ENCODE measurements around the gene ARHGAP12.
"Not testable (repeated sequence)": the region's sequence is repeated elsewhere in the genome, so short reads cannot be mapped to it uniquely, and the experiment has no call there.

Gene ARHGAP12

DNA sequence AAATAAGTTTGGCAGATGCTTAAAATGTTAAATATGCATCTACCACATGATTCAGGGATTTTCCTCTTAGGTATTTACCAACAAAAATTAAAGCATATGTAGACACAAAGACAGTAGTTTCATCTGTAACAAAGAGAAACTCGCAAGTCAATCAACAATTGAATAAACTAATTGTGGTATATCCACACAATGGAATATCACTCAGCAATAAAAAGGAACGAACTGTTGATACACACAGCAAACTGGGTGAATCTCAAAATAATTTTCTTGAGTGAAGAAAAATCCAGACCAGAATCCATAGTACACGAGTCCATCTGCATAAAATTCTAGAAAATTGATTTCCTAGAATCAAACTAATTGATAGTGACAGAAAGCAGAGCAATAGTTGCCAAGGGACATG is 5.2 kb downstream of the ARHGAP12 start:
- DNase-seq: no peak

DNA sequence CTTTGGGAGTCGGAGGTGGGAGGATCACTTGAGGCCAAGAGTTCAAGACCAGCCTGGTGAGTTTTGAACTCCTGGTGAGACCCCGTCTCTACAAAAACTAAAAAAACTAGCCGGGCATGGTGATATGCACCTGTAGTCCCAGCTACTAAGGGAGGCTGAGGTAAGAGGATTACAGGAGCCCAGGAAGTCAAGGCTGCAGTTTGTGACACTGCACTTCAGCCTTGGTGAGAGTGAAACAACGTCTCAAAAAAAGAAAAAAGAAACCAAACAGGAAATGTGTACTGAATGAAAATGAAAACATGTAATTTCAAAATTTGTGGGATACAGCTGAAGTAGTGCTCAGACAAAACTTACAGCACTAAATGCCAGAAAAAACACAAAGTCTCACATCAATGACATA is 7.6 kb downstream of the ARHGAP12 start:
- no peak for DNase-seq

DNA sequence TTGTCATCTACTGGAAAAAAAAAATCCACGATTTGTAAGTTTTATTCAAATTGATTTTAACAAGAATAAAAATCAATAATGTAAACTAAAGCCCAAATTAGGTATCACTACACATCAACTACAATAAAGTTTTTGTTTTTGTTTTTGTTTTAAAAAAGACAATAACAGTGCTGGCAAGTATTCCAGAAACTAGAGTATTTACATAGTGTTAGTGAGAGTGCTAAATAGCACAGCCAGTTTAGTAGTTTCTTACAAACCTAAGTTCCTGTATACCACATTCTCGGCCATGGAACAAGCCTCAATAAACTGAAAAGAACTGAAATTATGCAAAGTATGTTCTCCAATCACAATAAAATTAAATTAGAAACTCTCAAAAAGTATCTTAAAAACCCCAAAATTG is 8.1 kb downstream of the ARHGAP12 start:
- no peak for DNase-seq

DNA sequence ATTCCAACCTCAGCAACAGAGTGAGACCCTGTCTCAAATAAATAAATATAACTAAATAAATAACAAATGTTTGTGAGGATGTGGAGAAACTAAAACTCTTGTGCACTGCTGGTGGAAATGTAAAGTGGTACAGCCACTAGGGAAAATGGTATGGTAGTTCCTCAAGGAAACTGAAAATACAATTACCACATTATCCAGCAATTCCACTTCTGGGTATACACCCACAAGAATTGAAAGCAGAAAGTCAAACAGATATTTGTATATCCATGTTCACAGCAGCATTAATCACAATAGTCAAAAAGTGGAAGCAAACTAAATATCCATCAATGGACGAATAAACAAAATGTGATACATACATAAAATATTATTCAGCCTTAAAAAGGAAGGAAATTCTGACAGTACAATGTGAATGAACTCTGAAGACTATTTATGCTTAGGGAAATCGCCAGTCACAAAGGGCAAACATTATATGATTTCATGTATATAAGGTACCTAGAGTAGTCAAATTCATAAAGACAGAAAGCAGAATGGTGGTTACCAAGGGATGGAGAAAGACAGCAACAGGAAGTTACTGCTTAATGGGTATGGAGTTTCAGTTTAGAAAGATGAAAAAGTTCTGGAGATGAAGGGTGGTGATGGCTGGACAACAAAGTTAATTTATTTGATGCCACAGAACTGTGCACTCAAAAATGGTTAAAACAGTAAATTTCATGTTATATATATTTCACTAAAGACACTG is 9.8 kb downstream of the ARHGAP12 start:
- no peak for DNase-seq

DNA sequence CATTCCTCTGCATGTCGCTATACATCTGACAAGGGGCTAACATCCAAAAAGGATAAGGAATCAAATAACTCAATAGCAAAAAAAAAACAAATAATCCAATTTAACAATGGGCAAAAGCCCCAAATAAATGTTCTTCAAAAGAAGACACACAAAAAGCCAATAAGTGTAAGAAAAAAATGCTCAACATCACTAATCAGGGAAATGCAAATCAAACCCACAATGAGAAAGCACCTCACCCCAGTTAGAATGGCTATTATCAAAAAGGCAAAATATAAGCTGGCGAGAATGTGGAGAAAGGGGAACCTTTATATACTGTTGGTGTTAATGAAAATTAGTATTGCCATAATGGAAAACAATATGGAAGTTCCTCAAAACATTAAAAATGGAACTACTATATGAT is 14.3 kb downstream of the ARHGAP12 start:
- no peak for DNase-seq

DNA sequence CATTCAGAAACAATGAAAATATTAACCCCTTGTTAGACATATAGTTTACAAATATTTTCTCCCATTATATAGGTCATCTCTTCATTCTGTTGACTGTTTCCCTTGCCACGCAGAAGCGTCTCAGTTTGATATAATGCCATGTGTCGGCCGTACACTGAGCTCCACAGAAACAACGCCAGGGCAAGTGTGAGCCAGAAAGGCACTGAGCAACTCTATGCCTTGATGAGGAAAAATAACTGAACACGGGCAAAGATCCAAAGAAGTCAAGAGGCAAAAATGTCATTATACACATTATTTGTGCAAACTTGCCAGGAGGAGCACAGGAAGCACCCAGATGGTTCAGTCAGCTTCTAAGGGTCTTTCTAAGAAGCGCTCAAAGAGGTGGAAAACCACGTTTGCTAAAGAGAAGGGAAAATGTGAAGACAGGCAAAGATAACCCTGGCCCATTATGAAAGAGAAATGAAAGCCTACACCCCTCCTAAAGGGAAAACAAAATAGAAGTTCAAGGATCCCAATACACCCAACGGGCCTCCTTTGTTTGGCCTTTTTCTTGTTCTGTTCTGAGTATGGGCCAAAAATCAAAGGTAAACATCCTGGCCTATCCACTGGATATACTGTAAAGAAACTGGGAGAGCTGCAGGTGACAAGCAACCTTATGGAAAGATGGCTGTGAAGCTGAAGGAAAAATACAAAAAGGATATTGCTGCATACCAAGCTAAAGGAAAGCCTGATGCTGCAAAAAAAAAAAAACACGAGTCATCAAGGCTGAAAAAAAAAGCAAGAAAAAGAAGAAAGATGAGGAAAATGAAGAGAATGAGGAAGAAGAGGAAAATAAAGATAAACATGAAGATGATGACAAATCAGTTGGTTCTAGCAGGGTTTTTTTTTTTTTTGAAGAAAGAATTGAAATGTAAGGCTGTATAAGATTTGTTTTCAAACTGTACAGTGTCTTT is 15.5 kb downstream of the ARHGAP12 start:
- no peak for DNase-seq

DNA sequence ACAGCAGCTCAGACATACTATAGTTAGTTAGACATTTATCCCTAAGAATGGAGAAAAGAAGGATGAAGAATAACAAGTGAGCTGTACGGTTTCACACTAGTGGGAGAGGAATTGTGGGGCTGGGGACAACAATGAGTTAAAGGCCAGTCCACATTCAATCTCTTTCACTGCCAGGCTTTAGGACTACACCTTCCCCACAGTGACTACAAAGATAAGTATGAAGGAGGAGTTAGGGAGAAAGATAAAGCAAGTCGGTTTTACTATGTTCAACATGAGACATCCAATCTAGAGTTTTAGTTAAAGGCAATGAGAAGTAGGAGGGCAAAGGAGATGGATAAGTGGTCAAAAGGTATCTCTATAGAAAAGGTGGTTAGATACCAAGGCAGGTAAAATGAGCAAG is 16.3 kb downstream of the ARHGAP12 start:
- DNase-seq: no peak

DNA sequence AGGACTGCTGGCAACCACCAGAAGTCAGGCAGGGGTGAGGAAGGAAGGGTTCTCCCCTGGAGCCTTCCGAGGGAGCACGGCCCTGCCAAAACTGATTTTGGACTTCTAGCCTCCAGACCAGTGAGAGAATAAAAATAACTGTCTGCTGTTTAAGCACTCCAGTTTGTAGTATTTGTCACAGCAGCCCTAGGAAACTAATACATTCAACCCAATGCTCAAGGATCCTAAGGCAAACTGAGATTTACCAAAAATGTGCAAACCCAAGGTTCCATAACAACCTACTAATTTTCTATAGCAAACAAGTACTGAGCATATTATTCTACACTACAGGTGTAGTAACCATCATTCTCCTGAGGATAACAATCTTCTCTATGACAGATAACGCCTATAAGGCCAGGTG is 18.6 kb downstream of the ARHGAP12 start:
- no peak for DNase-seq

DNA sequence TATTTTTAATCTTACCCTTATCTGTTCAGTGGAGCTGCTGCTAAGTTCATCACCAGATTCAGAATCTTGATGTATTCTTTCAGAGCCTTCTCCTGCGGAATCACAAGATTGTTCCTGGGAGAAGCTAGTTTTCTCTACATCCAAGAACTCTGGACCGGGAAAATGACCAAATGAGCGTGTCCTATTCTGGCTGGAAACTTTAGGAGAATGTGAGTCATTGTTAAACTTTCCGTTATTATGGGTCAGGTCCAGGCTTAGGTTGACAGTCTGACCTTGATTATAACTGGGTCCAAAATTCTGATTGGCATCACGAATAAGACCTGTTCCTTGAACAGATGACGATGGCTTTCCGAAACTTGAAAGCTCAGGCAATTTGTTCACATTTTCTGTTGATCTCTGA is 20.5 kb downstream of the ARHGAP12 start:
- no peak for DNase-seq

DNA sequence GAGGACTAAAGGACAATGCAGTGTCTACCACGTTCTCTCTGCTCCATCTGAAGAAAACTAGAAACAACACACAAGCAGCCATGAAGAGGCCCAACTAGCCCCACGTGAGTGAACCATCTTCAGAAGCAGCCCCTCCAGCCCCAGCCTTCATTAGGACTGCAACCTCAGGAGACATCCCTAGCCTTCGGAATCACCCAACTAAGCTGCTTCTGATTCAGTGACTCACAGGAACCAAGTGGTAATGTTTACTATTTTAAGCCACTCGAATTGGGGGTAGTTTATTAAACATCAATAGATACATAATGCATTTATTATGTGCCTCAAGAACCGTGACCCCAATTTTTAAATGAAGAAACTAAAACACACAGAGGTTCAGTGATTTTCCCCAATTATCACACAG is 22.6 kb downstream of the ARHGAP12 start:
- no peak for DNase-seq

DNA sequence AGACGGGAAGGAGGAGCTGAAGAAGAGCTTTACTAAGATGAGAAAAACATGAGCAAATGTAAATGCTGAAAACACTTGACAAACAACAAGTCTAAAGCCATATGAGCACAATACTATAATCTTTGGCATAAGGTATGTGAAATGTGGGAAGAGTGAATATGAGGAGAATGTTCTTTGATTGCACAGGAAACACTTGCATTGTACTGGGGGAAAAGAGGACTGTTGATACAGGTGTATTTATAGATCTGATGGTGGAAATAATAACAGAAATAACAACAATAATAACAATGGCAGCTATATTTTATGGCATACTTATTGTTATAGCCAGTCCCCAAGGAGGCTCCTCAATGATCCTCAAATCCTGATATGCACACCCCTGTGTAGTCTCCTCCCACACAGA is 23.0 kb downstream of the ARHGAP12 start:
- no peak for DNase-seq

DNA sequence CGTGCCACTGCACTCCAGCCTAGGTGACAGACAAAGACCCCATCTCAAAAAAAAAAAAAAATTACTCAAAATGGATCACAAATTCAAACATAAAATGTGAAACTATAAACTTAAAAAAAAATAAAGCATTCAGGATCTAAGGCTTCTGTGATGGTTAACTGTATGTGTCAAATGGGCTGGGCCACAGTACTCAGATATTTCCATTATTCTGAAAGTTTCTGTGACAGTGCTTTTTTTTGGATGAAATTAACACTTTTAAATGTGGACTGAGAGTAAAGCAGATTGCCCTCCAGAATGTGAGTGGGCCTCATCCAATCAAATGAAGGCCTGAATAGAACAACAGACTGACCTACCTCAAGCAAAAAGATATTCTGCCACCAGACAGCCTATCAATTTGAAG is 26.0 kb downstream of the ARHGAP12 start:
- no peak for DNase-seq

DNA sequence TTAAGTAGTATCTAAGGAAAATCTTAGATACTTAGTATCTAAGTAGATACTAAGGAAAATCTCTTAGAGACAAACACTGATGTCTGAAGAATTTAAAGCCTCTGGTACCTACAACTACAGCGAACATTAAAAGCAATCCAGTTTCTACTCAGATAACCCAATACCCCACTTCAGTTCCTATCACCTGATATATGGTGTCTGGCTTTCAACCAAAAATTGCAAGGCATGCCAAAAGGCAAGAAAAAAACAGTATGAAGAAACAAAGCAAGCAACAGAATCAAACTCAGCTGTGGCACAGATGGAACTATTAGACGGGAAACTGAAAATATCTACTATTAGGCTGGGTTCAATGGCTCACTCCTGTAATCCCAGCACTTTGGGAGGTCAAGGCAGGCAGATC is 31.1 kb downstream of the ARHGAP12 start:
- DNase-seq: no peak

DNA sequence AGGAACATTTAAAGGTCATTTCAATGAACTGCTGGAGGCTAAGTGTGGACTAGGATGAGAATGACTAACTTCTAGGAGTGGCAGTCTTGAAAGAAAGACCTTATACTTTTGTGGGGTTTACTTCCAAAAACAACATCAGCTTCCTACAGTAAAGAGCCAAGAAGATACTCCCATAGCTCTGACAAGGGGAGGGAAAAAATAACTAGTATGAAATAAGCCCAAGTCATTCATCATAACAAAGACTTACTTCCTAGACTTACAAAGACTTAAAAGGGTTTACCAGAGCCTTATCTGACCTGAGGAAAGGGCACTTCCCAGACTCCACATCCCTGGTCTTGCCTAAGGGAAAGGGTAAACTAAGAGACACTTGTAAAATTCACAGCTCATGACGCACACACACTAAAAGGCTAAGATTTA is 31.7 kb downstream of the ARHGAP12 start:
- no peak for DNase-seq

DNA sequence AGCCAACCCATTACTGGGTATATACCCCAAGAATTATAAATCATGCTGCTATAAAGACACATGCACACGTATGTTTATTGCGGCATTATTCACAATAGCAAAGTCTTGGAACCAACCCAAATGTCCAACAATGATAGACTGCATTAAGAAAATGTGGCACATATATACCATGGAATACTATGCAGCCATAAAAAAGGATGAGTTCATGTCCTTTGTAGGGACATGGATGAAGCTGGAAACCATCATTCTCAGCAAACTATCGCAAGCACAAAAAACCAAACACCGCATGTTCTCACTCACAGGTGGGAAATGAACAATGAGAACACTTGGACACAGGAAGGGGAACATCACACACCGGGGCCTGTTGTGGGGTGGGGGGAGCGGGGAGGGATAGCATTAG is 32.9 kb downstream of the ARHGAP12 start:
- not testable (repeated sequence) for DNase-seq

DNA sequence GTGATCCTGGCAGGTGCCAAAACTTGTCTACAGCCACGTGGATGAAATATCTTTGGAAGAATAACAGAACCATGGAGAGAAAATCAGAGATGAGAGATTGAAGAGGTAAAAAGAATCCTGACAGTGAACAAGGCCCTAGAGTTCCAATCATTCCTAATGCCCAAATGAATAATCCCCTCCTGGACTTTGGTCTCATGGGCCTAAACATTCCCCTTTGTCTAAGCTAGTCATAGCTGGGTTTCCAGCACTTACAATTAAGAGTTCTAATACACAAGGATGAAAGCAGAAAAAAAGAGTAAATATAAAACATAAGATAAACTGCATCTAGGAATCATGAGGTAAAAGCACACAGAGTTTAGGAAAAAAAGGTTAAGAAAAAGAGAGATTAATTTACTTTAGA is 40.2 kb downstream of the ARHGAP12 start:
- DNase-seq: no peak

DNA sequence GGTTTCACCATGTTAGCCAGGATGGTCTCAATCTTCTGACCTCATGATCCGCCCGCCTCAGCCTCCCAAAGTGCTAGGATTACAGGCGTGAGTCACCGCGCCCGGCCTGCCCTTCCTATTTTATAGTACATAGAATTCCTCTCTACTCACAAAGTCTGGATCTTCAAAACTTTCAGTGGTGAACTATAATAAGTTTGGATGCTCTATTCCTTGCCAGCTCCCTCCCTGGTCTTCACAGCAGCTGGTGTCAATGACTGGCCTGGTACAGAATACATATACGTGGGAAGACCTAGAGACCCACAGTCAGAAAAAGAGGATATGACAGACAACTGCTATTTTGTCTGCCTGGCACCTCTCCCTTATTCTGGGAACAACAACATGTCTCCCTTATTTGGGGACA is 40.8 kb downstream of the ARHGAP12 start:
- no peak for DNase-seq

DNA sequence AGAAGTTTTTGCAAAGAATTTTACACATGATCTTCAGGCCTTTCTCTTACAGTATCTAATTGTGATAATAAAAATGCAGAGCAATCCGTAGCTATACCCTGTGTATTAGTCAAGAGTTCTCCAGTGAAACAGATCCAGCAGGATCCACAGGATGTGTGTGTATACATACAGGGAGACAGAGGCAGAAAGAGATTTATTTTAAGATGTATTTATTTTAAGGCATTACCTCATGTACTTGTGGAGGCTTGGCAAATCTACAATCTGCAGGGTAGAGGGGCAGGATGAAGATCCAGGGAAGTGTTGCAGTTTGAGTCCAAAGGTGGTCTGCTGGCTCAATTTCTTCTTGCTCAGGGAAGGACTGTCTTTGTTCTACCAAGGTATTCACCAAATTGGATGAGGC is 41.7 kb downstream of the ARHGAP12 start:
- DNase-seq: no peak

DNA sequence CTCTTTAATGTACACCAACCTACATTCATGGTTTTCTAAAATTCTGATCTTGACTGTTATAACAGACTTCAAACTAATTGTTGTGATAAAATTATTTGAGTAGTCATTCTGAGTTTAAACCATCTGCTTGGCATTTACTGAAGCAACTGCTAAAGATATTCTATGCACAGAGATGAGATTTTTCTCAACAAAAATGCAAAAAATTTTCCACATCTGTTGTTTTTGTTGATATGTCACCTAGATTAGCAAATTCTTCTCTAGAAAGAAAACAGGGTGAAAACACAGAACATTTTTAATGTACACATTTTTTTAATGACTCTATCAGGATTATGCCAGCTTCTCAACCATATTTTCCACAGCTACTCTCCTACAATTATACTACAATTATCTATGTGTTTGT is 42.7 kb downstream of the ARHGAP12 start:
- DNase-seq: no peak

DNA sequence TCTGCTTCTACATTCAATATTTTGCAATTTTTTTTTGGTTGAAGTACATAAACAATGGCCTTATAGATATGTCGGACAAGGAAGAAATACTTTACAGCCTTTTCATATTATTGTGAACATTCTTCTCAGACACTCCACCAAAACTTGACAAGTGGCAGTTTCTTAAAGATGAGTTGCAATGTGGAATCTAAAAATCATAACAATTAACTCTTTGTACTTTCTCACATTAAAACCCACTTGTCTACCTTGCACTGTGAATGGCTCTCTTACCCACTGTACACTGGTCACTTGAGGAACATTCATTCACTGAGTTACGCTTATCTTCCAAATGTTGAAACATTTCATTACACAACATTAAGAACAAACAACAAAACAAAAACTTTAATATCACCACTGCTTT is 44.2 kb downstream of the ARHGAP12 start:
- no peak for DNase-seq

DNA sequence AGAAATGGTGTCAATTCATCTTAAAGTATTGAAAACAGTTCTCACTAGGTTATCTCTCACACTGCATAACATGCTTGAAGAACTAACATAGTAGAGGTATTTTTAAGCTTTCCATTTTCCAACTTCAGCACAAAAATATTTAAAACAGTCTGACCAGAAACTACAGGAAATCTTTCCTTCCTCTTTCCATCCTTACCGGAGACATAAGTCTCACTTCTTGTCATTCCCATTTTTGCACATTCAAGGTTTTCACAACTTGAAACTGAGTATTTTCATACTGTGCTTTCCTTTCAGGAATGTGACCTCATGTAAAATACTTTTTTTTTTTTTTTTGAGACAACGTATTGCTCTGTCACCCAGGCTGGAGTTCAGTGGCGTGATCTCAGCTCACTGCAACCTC is 45.2 kb downstream of the ARHGAP12 start:
- DNase-seq: no peak

DNA sequence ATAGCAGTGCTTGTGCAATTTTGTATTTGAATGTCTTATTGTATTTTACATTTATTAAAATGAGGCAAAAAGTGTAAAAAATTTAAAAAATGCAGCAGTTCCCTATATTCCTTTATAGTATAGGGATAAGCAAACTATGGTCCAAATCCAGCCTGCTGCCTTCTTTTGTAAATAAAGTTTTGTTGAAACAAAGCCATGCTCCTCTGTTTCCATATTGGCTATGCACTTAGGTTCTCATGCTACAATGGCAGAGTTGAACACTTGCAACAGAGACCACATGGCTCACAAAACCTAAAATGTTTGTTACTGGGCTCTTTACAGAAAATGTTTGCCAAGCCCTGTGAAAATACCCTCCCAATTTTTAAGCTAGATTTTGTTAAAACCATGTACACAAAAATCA is 50.1 kb downstream of the ARHGAP12 start:
- DNase-seq: no peak

DNA sequence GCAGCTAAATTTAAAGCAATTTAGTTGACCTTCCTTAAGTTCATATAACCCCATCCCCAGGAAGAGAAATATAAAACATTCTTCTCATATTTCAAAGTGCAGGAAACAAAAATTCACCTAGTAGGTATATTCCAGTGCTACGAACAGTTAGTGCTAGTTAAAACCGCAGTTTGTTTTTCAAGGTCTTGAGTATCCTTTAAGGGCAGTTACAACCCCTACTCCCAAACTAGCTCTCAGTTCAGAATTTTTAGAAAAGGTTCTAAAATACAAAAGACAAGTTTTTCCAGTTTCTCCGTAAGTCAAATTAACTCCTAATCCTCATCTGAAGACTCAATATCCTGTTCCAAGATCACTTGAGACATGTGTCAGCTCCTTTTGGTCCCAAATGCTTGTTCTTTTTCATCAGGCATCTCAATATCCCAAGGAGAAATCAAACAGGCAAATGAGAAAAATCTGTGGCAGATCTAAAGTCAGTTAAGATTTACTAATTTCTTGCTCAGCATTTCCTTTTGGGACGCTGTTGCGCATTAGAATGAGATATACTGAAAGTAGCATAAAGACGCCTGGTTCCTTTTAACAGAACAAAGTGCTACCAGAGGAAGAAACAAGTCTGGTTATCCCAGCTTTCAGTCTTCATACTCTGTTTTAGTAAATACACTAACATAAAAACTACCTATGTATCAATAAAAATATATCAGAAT is 51.8 kb downstream of the ARHGAP12 start:
- no peak for DNase-seq

DNA sequence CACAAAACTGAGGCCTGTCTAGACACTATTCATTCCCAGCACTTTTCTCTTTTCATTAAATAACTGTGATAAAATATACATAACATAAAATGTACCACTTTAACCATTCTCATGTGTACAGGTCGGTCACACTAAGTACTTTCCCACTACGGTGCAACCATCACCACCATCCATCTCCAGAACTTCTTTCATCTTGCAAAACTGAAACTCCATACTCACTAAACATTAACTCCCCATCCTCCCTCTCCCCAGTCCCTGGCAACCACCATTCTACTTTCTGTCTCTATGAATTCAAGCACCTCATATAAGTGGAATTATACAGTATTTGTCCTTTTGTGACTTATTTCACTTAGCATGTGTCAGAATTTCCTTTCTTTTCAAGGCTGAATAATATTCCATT is 53.0 kb downstream of the ARHGAP12 start:
- DNase-seq: no peak

Data from CD4-positive, alpha-beta T cell treated with Interleukin-21 for 1 hour (primary cell).